Liver (tissue), 3 donors: ENCODE measurements around the gene KIAA0930.

Source experiments
- FOXA1 ChIP-seq: IDR thresholded peaks from 2 replicates; pipeline ENCODE4 v1.6.1; 2016; ENCODE audit warnings: antibody characterized with exemption
- GABPA ChIP-seq, 2 donors: IDR thresholded peaks in 1 of 2; conservative IDR thresholded peaks in 1 of 2; 2 replicates each; pipeline ENCODE4 v1.6.1; 2016; ENCODE audit warnings: antibody characterized with exemption in 2 of 2, mild to moderate bottlenecking in 1 of 2, moderate library complexity in 1 of 2
- TF ChIP-seq, protein P1 (sequence below): fragments of 150-350 bp; IDR thresholded peaks from 2 replicates; pipeline ENCODE4 v1.5.1; 2017; ENCODE audit warnings: improper control_type of control experiment, low read depth, low read length; ENCODE audit not compliant: missing input control
- TF ChIP-seq, protein P2 (sequence below): IDR thresholded peaks from 2 replicates; pipeline ENCODE4 v1.6.1; 2016; ENCODE audit warnings: antibody characterized with exemption
- donor health status: healthy.
- donor health status: healthy.

DNA sequence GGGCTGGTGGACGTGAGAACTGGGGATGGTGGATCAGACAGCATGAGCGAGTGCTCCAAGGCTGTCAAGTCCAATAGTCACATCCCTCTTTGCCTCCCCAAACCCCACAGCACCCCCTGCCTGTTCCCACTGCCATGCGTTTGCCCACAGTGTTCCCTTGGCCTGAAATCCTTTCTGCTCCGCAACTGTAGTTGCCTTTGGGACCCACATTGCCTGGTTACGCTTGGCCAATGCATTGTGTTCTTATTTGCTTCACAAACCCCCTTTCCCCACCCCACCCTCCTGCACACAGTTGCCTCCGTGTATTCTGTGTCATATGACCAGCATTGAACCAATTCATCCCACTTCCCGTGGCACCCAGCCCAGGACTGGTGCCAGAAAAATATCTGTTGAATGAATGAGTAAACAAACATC lies 2.1 kb upstream of the KIAA0930 start:
- TF ChIP-seq FOXA1: no peak
- TF ChIP-seq, protein P1, sequence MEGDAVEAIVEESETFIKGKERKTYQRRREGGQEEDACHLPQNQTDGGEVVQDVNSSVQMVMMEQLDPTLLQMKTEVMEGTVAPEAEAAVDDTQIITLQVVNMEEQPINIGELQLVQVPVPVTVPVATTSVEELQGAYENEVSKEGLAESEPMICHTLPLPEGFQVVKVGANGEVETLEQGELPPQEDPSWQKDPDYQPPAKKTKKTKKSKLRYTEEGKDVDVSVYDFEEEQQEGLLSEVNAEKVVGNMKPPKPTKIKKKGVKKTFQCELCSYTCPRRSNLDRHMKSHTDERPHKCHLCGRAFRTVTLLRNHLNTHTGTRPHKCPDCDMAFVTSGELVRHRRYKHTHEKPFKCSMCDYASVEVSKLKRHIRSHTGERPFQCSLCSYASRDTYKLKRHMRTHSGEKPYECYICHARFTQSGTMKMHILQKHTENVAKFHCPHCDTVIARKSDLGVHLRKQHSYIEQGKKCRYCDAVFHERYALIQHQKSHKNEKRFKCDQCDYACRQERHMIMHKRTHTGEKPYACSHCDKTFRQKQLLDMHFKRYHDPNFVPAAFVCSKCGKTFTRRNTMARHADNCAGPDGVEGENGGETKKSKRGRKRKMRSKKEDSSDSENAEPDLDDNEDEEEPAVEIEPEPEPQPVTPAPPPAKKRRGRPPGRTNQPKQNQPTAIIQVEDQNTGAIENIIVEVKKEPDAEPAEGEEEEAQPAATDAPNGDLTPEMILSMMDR: no peak
- TF ChIP-seq GABPA (IDR thresholded peaks at IDR 0.05 in 1 of 2, conservative IDR thresholded peaks at IDR 0.05 in 1 of 2): no peak
- TF ChIP-seq, protein P2, sequence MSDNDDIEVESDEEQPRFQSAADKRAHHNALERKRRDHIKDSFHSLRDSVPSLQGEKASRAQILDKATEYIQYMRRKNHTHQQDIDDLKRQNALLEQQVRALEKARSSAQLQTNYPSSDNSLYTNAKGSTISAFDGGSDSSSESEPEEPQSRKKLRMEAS: no peak
